ENCODE results near the gene C21orf58. TPM values are rescaled to one million over a fixed set of nuclear protein-coding genes. Genes with fewer than 3 reads are reported as not detected.

Gene C21orf58
- total RNA-seq, 1 donor from 2014 or later: 1.8 TPM

DNA sequence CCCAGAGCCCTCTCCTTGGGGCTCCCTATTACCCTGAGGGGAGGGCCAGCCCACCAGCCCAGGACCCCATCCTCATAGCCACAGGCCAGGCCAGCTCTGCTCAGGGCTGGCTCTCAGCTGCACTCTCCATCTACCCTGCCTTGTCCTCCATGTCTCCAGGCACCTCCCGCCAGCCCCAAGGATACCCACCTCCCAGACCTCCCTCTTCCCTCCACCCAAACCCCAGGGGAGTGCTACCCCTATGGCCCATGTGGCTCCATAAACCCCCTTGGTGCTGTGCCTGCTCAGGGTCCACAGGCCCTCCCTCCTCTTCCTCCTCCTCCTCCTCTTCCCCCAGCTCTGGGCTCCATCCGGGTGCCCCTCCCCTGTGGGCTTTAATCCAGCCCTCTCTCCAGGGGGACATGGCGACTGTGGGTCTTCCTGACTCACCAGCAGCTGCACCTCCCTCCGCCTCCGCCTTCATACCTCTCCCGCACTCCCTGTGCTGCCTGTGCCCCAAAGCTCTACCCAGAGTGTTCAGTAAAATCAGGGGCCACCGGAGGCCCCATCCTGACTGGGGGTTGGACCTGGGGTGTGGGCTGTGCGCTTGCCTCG, 28.4 kb downstream of the C21orf58 start:
- DNase-seq (ENCODE audit: low read depth): no peak

GRCh38 chr21:46294647-46295176, 29.0 kb downstream of the C21orf58 start:
- DNase-seq (ENCODE audit: low read depth): peak; percentile 66

- no peak for DNase-seq (ENCODE audit: low read depth)
Measured at GRCh38 chr21:46291561-46291960, 32.1 kb downstream of the C21orf58 start.

DNA sequence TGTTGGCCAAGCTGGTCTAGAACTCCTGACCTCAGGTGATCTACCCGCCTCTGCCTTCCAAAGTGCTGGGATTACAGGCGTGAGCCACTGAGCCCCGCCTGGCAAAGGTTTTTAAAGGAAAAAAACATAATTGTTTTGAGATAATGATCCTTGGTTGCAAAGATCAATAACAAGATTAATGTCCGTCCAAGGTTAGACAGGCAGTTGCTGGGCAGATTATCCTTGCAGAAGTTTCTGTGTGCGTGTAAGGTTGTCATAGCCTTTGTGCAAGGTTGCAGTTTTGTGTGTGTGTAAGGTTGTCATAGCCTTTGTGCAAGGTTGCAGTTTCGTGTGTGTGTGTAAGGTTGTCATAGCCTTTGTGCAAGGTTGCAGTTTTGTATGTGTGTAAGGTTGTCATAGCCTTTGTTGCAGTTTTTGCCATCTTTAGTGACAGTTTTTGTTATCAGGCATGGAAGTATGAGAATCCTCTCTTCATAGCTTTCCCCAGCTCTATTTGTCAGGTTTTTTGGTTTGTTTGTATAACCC, 34.0 kb downstream of the C21orf58 start:
- DNase-seq (ENCODE audit: low read depth): no peak

- DNase-seq (ENCODE audit: low read depth): no peak
Measured at GRCh38 chr21:46287541-46287940, 36.1 kb downstream of the C21orf58 start.

- DNase-seq (ENCODE audit: low read depth): peak; percentile 43
Measured at GRCh38 chr21:46286648-46287002, 37.0 kb downstream of the C21orf58 start.

DNA sequence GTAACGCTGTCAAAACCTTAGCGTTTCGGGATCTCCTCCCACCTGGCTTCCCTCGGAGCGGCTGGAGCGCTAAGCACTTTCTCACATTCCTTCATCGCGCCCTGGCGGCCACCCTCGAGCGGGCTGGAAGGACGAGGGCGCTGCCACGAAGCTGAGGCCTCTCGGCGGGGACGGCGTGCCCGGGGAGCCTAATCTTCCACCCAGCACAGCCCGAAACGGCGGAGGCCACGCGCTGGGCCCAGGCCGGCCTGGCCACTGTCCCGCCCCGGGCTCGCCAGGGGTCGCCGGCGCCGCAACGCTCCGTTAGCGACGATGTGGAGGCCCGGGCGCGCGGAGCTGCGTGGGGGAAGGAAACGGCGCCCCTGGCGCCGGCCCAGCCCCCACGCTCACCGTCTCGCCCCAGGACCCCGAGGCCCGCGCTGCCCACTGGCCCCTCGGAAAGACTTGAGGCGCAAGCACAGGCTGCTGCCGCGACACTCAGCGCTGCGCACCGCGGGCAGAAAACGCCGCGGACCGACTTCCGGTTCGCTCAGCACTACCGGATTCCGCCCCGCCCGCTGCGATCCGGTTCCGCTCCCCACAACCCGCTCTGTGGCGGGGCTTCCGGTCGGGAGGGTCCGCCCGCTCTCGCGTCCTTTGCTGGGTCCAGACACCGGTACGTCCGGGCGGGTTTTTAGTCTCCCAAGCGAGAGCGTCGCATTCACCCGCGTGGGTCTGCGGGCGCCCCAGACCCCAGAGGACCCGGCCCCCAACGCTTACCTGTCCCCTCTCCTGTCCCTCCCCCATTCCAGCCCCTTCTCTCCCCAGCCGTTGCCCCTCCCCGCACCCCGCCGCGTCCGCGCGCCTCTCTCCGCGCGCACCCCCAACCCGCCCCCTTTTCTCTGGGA, 37.7 kb downstream of the C21orf58 start, which contains the start of gene YBEY:
YBEY (plus strand) TSS at position 582 of the 887 bp plus-strand sequence. CDS start 572 bp downstream, outside the sequence.
- peak; percentile 71 for DNase-seq (ENCODE audit: low read depth)

- DNase-seq (ENCODE audit: low read depth): no peak
Measured at GRCh38 chr21:46285206-46285661, 38.4 kb downstream of the C21orf58 start, which contains the start of gene MCM3AP. MCM3AP (minus strand) TSS chr21:46285611; CDS start chr21:46285286, 325 bp downstream.

DNA sequence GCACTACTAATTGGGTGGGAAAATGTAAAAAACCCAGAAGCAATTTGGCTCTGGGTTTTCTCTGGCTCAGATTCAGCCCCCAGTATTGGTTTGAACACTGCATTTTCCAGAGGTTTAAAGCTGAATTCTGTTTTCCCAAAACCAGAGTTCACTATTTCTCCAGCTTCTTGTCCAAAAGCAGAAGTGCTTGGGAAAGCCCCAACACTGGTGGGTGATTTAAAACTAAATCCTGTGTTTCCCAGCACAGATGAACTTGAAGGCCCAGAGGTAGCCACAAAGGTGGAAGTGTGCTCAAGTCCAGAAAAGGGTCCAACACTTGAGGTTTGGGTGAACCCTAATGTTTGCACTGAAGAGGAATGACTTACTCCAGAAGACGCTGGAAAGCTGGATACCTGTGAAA, 38.9 kb downstream of the C21orf58 start:
- DNase-seq (ENCODE audit: low read depth): no peak

DNA sequence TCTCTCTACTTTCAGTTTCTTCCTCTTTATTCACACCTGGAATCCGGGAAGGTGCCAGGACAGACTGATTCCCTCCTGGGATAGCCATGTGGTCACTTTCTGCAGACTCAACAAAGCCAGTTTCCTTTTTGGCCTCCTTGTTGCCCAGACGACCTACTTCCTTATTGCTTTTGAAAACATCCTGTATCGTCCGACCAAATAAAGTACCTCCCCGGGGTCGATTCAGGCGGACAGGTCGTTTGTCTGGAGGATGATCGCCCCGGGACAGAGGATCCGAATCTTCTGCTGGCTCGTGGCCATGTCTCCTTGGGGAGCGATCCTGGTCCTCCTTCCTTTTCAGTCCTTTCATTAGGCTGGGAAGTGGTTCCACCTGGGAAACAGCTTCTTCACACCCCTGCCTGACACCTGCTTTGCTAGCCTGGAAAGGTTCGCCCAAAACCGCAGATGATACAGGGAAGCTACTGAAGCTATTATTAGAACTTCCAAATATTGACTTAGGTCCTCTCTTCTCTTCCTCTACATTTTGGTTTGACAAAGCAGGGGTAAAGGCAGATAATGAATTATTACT, 39.5 kb downstream of the C21orf58 start:
- DNase-seq (ENCODE audit: low read depth): no peak

- no peak for DNase-seq (ENCODE audit: low read depth)
Measured at GRCh38 chr21:46274797-46275390, 48.8 kb downstream of the C21orf58 start.

DNA sequence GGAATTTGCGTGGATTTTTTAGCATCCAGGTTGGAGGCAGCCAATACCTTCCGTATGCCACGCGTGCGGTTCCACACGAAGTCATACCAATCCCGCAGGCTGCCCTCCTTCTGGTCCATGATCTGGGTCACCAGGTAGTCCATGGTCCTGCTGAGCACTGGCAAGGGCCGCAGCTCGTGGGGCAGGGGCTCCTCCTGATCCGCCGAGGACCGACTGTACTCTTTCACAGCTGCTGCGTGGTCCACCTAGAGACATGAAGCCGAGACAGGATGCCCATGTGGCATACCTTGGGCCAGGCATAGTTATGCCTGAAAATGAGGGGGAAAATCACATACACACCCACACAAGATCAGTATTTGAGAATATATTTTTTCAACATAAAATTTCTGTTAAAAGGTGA, 50.3 kb downstream of the C21orf58 start:
- DNase-seq (ENCODE audit: low read depth): no peak

GRCh38 chr21:46269466-46269865, 54.2 kb downstream of the C21orf58 start:
- DNase-seq (ENCODE audit: low read depth): peak; percentile 97

- DNase-seq (ENCODE audit: low read depth): no peak
Measured at GRCh38 chr21:46268371-46268770, 55.3 kb downstream of the C21orf58 start.

GRCh38 chr21:46266946-46267345, 56.7 kb downstream of the C21orf58 start:
- DNase-seq (ENCODE audit: low read depth): no peak

DNA sequence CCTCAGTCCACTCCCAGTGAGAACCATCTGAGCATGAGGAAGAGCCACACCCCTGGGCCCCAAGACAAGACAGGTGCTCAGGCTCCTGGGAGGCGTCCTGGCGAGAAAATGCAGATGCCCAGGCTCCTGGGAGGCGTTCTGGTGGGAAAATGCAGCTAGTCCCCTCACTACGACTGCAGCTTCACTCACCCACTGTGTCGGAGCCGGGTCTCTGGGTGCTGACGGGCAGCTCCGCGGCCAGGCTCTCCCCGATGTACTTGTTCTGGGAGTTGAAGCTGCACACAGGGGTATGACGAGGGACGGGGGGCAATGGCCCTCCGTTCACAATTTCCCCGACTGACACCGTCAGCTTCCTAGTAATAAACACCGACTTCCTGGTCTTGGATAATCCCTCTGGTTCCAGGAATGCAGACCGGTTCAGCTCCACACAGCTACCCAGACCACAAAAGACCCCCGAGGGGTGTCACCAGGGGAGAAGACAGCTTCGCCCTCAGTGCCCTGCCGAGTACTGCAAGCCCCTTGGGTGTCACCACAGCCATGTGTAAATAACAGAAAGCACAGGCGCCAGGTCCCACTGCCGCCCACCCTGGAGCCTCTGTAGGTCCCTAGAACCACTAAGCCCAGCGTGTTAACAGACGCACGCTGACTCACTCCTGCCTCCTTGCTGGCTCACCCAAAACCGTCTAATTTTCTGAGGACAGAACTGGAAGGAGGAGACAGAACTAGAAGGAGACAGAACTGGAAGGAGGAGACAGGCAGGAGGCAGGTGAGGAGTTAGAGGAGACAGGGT, 57.7 kb downstream of the C21orf58 start:
- no peak for DNase-seq (ENCODE audit: low read depth)

DNA sequence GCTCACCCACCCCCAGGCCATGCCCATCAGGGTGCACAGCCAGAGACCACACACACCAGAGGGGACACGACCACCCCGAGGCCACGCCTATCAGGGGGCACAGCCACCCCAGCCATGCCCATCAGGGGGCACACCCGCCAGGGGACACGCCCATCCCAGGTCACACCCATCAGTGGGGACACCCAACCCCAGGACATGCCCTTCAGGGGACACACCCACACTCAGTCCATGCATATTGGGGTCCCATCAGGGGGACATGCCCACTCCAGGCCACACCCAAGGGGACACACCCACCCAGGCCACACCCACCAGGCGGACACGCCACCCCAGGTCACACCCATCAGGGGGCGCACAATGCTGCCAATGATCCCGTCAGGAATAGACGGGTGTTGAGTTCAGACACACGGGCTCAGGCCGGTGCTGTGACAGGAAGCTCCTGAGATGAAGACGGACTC, 59.0 kb downstream of the C21orf58 start:
- no peak for DNase-seq (ENCODE audit: low read depth)

DNA sequence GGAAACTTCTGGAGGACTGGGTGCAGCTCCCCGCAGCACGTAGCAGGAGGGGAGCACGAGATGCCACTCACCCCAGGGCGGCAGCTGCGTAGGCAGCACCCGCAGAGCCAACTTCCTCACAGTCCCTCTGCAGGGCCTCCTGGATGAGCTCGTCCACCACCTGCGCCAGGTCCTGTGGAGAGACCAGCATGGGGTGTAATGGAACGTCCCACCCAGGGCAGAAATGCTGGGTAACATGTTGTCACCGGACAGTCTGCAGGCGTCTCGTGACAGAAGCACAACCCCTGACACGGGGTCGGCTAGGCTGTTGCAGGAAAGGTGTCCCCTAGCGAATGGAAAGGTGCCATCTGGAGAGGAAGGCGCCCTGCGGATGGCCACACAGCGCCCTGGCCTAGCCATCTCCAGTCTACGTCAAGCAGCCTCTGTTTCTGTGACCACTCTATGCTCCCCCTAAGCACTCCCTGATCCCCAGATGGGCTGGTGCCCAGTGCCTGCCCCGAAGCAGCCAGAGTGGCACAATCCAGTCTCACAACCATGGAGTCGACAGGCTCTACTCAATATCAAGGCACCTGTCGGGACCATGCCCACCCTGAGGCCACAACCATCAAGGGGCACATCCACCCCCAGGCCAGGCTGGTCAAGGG, 59.5 kb downstream of the C21orf58 start:
- DNase-seq (ENCODE audit: low read depth): no peak

GRCh38 chr21:46256501-46256994, 67.1 kb downstream of the C21orf58 start:
- DNase-seq (ENCODE audit: low read depth): no peak

- no peak for DNase-seq (ENCODE audit: low read depth)
Measured at GRCh38 chr21:46255758-46256337, 67.8 kb downstream of the C21orf58 start.

All from renal cortical epithelial cell (primary cell).